PC-3 (cell line): ENCODE measurements around the gene IL21R. TPM values are rescaled to one million over a fixed set of nuclear protein-coding genes. Genes with fewer than 3 reads are reported as not detected.
"Not testable (repeated sequence)": the region's sequence is repeated elsewhere in the genome, so short reads cannot be mapped to it uniquely, and the experiment has no call there.

Source experiments
- ATAC-seq: fragments of 200-7000 bp; cut with Tn5 transposase; 2 replicates; pipeline ENCODE4 v1.9.1; 2020; ENCODE audit warnings: mild to moderate bottlenecking, moderate library complexity
- BruUV-seq: library from RNA; stranded (reverse); fragments of 400-500 nt; replicated peaks from 2 replicates; lab custom pipeline; 2021; lab: Mats Ljungman, UMichigan
- CTCF ChIA-PET: fragments of 300-600 bp; sonication (Branson Sonifier 250); formaldehyde crosslinking; loops from one replicate; lab custom pipeline; 2022; ENCODE audit warnings: antibody characterized with exemption; lab: Charles Lee
- POLR2A ChIA-PET: fragments of 300-600 bp; sonication (Branson Sonifier 250); formaldehyde crosslinking; loops from one replicate; lab custom pipeline; 2022; ENCODE audit warnings: antibody characterized with exemption; ENCODE audit not compliant: unreplicated experiment; lab: Charles Lee
- DNase-seq: peaks from one replicate; pipeline ENCODE4 v3.0.0-alpha.2; 2015
- H2AFZ ChIP-seq: fragments of 300-600 bp; sonication (generic); 2 replicates; pipeline ENCODE4 v1.6.0; 2016; ENCODE audit warnings: antibody characterized with exemption, low read length
- H3F3A ChIP-seq: fragments of 300-600 bp; sonication (generic); one replicate; pipeline ENCODE4 v1.6.0; 2017; ENCODE audit warnings: antibody characterized with exemption, low read length, control low read depth, mild to moderate bottlenecking; ENCODE audit not compliant: unreplicated experiment
- H3K27ac ChIP-seq: fragments of 300-600 bp; sonication (generic); 2 replicates; pipeline ENCODE4 v1.5.1; 2016; ENCODE audit warnings: mild to moderate bottlenecking, low read length
- H3K27me3 ChIP-seq: fragments of 300-600 bp; sonication (generic); 2 replicates; pipeline ENCODE4 v1.6.1; 2016; ENCODE audit warnings: low read length, mixed read lengths
- H3K36me3 ChIP-seq: fragments of 300-600 bp; sonication (generic); 2 replicates; pipeline ENCODE4 v1.6.1; 2016; ENCODE audit warnings: low read depth, mixed run types, low read length, mixed read lengths
- H3K4me1 ChIP-seq: fragments of 300-600 bp; sonication (generic); 2 replicates; pipeline ENCODE4 v1.5.1; 2016; ENCODE audit warnings: low read length; ENCODE audit not compliant: insufficient read depth
- H3K4me2 ChIP-seq: fragments of 300-600 bp; sonication (generic); 2 replicates; pipeline ENCODE4 v1.6.0; 2016; ENCODE audit warnings: low read length
- H3K4me3 ChIP-seq: fragments of 300-600 bp; sonication (generic); 2 replicates; pipeline ENCODE4 v1.5.1; 2016; ENCODE audit warnings: mild to moderate bottlenecking, low read length, mixed read lengths
- H3K79me2 ChIP-seq: fragments of 300-600 bp; sonication (generic); 2 replicates; pipeline ENCODE4 v1.6.1; 2017; ENCODE audit warnings: low read length, mixed read lengths
- H3K9ac ChIP-seq: fragments of 300-600 bp; sonication (generic); 2 replicates; pipeline ENCODE4 v1.6.0; 2016; ENCODE audit warnings: mild to moderate bottlenecking, low read length
- H3K9me2 ChIP-seq: fragments of 300-600 bp; sonication (generic); replicated peaks from 2 replicates; pipeline ENCODE4 v1.6.1; 2016; ENCODE audit warnings: mixed run types, low read length, mixed read lengths
- H3K9me3 ChIP-seq: fragments of 300-600 bp; sonication (generic); 2 replicates; pipeline ENCODE4 v1.6.1; 2016; ENCODE audit warnings: low read length, mixed read lengths
- H4K20me1 ChIP-seq: fragments of 300-600 bp; sonication (generic); 2 replicates; pipeline ENCODE4 v1.6.1; 2016; ENCODE audit warnings: low read length, mixed read lengths
- EZH2 ChIP-seq: fragments of 300-600 bp; sonication (generic); IDR thresholded peaks from one replicate; pipeline ENCODE4 v1.6.1; 2017; ENCODE audit warnings: antibody characterized with exemption, mild to moderate bottlenecking, low read length; ENCODE audit not compliant: unreplicated experiment
- EZH2phosphoT487 ChIP-seq: fragments of 300-600 bp; sonication (generic); IDR thresholded peaks from 2 replicates; pipeline ENCODE4 v1.6.1; 2018; ENCODE audit warnings: mild to moderate bottlenecking, antibody characterized with exemption, low read length, borderline replicate concordance
- intact Hi-C: fragments of 100-400 bp; cut with micrococcal nuclease; formaldehyde crosslinking; loops from 2 replicates; pipeline ENCODE4 v1.9.0; 2023
- total RNA-seq: library from RNA; depleted of rRNA; stranded (reverse); fragments of >200 nt; gene quantifications from 2 replicates; pipeline ENCODE4 v1.2.3, GENCODE V29; 2014
- TF ChIP-seq, protein P1 (sequence below): fragments of 300-600 bp; sonication (generic); conservative IDR thresholded peaks from 2 replicates; pipeline ENCODE4 v1.5.1; 2017; ENCODE audit warnings: antibody characterized with exemption, low read depth, mild to moderate bottlenecking, low read length

The IL21R gene
- total RNA-seq, 1 experiment from 2014 or later, result 0.55 TPM

DNA sequence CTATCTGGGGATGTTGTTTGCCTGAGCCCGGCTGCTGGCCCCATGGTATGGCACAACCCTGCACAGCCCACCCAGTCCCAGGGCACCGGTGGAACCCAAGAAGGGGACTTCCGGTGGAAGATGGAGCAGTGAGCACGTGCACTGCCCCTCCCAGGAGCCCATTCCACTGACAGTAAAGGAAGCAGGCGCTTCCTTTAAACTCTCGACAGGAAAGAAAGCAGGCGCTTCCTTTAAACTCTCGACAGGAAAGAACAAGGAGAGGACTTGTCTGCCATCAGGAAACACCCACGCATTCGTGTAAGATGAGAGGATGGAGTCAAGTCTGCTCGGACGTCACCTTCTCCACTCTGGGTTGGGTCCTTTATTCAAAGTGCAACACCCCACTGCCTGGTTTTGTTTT, 53.7 kb downstream of the IL21R start:
- no peak overlapping the region for H3K9ac ChIP-seq
- H3K27me3 ChIP-seq, result no peaks in the 10 kb centered on the region
- H2AFZ ChIP-seq, result no peak overlapping the region
- H3F3A ChIP-seq, result no peaks in the 10 kb centered on the region
- POLR2A ChIA-PET, result interaction anchor here (0.6 kb wide), 1 partner anchor 116 kb away, joined by 7 read pairs; no protein-coding TSS in a partner anchor
- CTCF ChIA-PET, result no interaction called here
- H3K27ac ChIP-seq, result no peak overlapping the region
- TF ChIP-seq EZH2 (no peak), EZH2phosphoT487 (no peak)
- TF ChIP-seq, protein P1, sequence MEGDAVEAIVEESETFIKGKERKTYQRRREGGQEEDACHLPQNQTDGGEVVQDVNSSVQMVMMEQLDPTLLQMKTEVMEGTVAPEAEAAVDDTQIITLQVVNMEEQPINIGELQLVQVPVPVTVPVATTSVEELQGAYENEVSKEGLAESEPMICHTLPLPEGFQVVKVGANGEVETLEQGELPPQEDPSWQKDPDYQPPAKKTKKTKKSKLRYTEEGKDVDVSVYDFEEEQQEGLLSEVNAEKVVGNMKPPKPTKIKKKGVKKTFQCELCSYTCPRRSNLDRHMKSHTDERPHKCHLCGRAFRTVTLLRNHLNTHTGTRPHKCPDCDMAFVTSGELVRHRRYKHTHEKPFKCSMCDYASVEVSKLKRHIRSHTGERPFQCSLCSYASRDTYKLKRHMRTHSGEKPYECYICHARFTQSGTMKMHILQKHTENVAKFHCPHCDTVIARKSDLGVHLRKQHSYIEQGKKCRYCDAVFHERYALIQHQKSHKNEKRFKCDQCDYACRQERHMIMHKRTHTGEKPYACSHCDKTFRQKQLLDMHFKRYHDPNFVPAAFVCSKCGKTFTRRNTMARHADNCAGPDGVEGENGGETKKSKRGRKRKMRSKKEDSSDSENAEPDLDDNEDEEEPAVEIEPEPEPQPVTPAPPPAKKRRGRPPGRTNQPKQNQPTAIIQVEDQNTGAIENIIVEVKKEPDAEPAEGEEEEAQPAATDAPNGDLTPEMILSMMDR, result no peak
- H3K9me3 ChIP-seq, result no peaks in the 10 kb centered on the region
- no peaks in the 10 kb centered on the region for H3K79me2 ChIP-seq
- intact Hi-C loops, result loop anchor here (5.0 kb wide), 1 partner anchor 1618 kb away; no protein-coding TSS in a partner anchor
- ATAC-seq (no peak), DNase-seq (no peak)
- no peak overlapping the region for H3K4me2 ChIP-seq
- H3K4me1 ChIP-seq, result no peaks in the 10 kb centered on the region
- H3K9me2 ChIP-seq, result no peaks in the 10 kb centered on the region
- no TSS peak for BruUV-seq
- no peaks in the 10 kb centered on the region for H4K20me1 ChIP-seq
- no peak overlapping the region for H3K4me3 ChIP-seq
- H3K36me3 ChIP-seq, result no peaks in the 10 kb centered on the region

GRCh38 chr16:27457605-27457900, 55.6 kb downstream of the IL21R start:
- H3K27ac ChIP-seq, ATAC-seq, H3K4me3 ChIP-seq, H3K79me2 ChIP-seq, H3K36me3 ChIP-seq, H3K4me1 ChIP-seq, H3F3A ChIP-seq, DNase-seq, POLR2A ChIA-PET, BruUV-seq, H3K9ac ChIP-seq, H3K9me3 ChIP-seq, H2AFZ ChIP-seq, H4K20me1 ChIP-seq, H3K9me2 ChIP-seq, H3K27me3 ChIP-seq, H3K4me2 ChIP-seq, CTCF ChIA-PET: not testable (repeated sequence)
- intact Hi-C loops, result loop anchor here (1.0 to 5.0 kb wide), 2 partner anchors 222 to 1620 kb away; no protein-coding TSS in a partner anchor

GRCh38 chr16:27458258-27458657, 56.3 kb downstream of the IL21R start:
- ATAC-seq, result no peak
- DNase-seq, result no peak
- no peak overlapping the region for H2AFZ ChIP-seq
- H3K36me3 ChIP-seq, result no peaks in the 10 kb centered on the region
- no peak overlapping the region for H3K9ac ChIP-seq
- no peaks in the 10 kb centered on the region for H3K9me2 ChIP-seq
- no peaks in the 10 kb centered on the region for H3F3A ChIP-seq
- BruUV-seq, result no TSS peak
- H3K4me3 ChIP-seq, result no peak overlapping the region
- no peaks in the 10 kb centered on the region for H3K79me2 ChIP-seq
- no peak overlapping the region for H3K4me2 ChIP-seq
- H3K4me1 ChIP-seq, result no peaks in the 10 kb centered on the region
- TF ChIP-seq, protein P1, result no peak
- TF ChIP-seq EZH2, result no peak
- TF ChIP-seq EZH2phosphoT487, result no peak
- ChIA-PET POLR2A (no interaction called here), CTCF (no interaction called here)
- intact Hi-C loops, result loop anchor here (5.0 kb wide), 1 partner anchor 1621 kb away; no protein-coding TSS in a partner anchor
- no peaks in the 10 kb centered on the region for H3K27me3 ChIP-seq
- H3K27ac ChIP-seq, result no peak overlapping the region
- no peaks in the 10 kb centered on the region for H4K20me1 ChIP-seq
- H3K9me3 ChIP-seq, result no peaks in the 10 kb centered on the region
